Colonic mucosa (tissue), 4 donors: ENCODE measurements around the gene ZNF681. TPM values are rescaled to one million over a fixed set of nuclear protein-coding genes. Genes with fewer than 3 reads are reported as not detected.
A peak's percentile ranks its signal among the peaks of the same experiment; 100 is the strongest.
"Not testable (repeated sequence)": the region's sequence is repeated elsewhere in the genome, so short reads cannot be mapped to it uniquely, and the experiment has no call there.

Experiments
- DNase-seq: peaks from one replicate; pipeline ENCODE4 v3.0.0-alpha.2; 2020
- H3K27ac ChIP-seq: fragments of 200-600 bp; one replicate; pipeline ENCODE4 v1.8.0; 2021
- H3K27me3 ChIP-seq: fragments of 200-600 bp; one replicate; pipeline ENCODE4 v1.8.0; 2021
- H3K36me3 ChIP-seq: fragments of 200-600 bp; one replicate; pipeline ENCODE4 v1.8.0; 2021
- H3K4me1 ChIP-seq: fragments of 200-600 bp; one replicate; pipeline ENCODE4 v1.8.0; 2021; ENCODE audit warnings: mild to moderate bottlenecking
- H3K4me3 ChIP-seq: fragments of 200-600 bp; one replicate; pipeline ENCODE4 v1.8.0; 2021
- H3K9ac ChIP-seq, 2 donors: one replicate each; pipeline ENCODE4 v1.7.0; 2013; ENCODE audit warnings: control low read depth in 2 of 2, low read depth in 2 of 2, low read length in 2 of 2
- H3K9me3 ChIP-seq: fragments of 200-600 bp; one replicate; pipeline ENCODE4 v1.8.0; 2021
- intact Hi-C: fragments of 100-400 bp; cut with DNase I; formaldehyde crosslinking; loops from one replicate; pipeline ENCODE4 v1.14.1; 2022
- total RNA-seq, 2 donors: library from RNA; stranded (reverse); fragmentation: NEBNext Ultra II Directional in 1 of 2; extraction: Animal tissue kit (Norgen Biotek cat#: 25700) in 1 of 2; gene quantifications; one replicate each; pipeline ENCODE4 v1.2.1, GENCODE V29; 2021
- TF ChIP-seq, protein P1 (sequence below): fragments of 200-600 bp; IDR thresholded peaks from one replicate; pipeline ENCODE4 v1.8.0; 2022; ENCODE audit warnings: antibody characterized with exemption, mild to moderate bottlenecking
- donor health status: healthy.
- donor health status: DM: no; HTN: no; CAD: no.
- donor health status: DM: no; HTN: no; CAD: no.

ZNF681 gene
- total RNA-seq, 2 donors from 2014 or later, result 2.9 to 3.2 TPM

GRCh38 chr19:23699521-23699860, 59.2 kb downstream of the ZNF681 start:
- no peak overlapping the region for H3K27ac ChIP-seq
- TF ChIP-seq, protein P1, sequence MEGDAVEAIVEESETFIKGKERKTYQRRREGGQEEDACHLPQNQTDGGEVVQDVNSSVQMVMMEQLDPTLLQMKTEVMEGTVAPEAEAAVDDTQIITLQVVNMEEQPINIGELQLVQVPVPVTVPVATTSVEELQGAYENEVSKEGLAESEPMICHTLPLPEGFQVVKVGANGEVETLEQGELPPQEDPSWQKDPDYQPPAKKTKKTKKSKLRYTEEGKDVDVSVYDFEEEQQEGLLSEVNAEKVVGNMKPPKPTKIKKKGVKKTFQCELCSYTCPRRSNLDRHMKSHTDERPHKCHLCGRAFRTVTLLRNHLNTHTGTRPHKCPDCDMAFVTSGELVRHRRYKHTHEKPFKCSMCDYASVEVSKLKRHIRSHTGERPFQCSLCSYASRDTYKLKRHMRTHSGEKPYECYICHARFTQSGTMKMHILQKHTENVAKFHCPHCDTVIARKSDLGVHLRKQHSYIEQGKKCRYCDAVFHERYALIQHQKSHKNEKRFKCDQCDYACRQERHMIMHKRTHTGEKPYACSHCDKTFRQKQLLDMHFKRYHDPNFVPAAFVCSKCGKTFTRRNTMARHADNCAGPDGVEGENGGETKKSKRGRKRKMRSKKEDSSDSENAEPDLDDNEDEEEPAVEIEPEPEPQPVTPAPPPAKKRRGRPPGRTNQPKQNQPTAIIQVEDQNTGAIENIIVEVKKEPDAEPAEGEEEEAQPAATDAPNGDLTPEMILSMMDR, result no peak

GRCh38 chr19:23698711-23699520, 59.8 kb downstream of the ZNF681 start:
- intact Hi-C loops, result no loop called here
- Histone ChIP-seq H3K9ac (no peak overlapping the region), H3K36me3 (no peaks in the 10 kb centered on the region), H3K9me3 (no peaks in the 10 kb centered on the region), H3K27me3 (no peaks in the 10 kb centered on the region), H3K4me3 (no peak overlapping the region), H3K27ac (no peak overlapping the region), H3K4me1 (no peaks in the 10 kb centered on the region)
- TF ChIP-seq, protein P1, result no peak
- peak; percentile 52 for DNase-seq

More at GRCh38 chr19:23699521-23699860, 59.2 kb downstream of the ZNF681 start:
- Histone ChIP-seq H3K27me3 (no peaks in the 10 kb centered on the region), H3K4me3 (no peak overlapping the region), H3K4me1 (no peaks in the 10 kb centered on the region), H3K36me3 (no peaks in the 10 kb centered on the region), H3K9ac (no peak overlapping the region), H3K9me3 (no peaks in the 10 kb centered on the region)
- intact Hi-C loops, result no loop called here
- DNase-seq, result no peak

DNA sequence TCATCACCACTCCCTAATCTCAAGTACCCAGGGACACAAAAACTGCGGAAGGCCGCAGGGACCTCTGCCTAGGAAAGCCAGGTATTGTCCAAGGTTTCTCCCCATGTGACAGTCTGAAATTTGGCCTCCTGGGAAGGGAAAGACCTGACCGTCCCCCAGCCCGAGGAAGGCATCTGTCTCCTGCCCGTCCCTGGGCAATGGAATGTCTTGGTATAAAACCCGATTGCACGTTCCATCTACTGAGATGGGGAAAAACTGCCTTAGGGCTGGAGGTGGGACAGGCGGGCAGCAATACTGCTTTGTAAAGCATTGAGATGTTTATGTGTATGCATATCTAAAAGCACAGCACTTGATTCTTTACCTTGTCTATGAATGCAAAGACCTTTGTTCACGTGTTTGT, 65.8 kb downstream of the ZNF681 start:
- H3K9me3 ChIP-seq, intact Hi-C loops, H3K36me3 ChIP-seq: not testable (repeated sequence)

More for the DNA sequence above, 65.8 kb downstream of the ZNF681 start:
- not testable (repeated sequence) for H3K27ac ChIP-seq, H3K27me3 ChIP-seq, H3K9ac ChIP-seq, DNase-seq, H3K4me3 ChIP-seq, H3K4me1 ChIP-seq

Other genes with a start within 250 kb of the ZNF681 start
- 10 to 100 TPM; 10.3 to 13.2 TPM for gene ZNF675, start 71.7 kb downstream of the ZNF681 start, total RNA-seq
- gene ZNF726, start 156.0 kb upstream of the ZNF681 start, total RNA-seq, result 1 to 10 TPM in 1 of 2 donors, under 1 TPM in 1; 0.93 to 4.2 TPM